HG03064 (cell line): ENCODE measurements around the gene NDUFB2.
"Not testable (repeated sequence)": the region's sequence is repeated elsewhere in the genome, so short reads cannot be mapped to it uniquely, and the experiment has no call there.

Experiments
- ATAC-seq: cut with Tn5 transposase; IDR thresholded peaks from one replicate; pipeline ENCODE4 v1.9.1; 2021; ENCODE audit warnings: low read depth; ENCODE audit not compliant: unreplicated experiment

Gene NDUFB2

DNA sequence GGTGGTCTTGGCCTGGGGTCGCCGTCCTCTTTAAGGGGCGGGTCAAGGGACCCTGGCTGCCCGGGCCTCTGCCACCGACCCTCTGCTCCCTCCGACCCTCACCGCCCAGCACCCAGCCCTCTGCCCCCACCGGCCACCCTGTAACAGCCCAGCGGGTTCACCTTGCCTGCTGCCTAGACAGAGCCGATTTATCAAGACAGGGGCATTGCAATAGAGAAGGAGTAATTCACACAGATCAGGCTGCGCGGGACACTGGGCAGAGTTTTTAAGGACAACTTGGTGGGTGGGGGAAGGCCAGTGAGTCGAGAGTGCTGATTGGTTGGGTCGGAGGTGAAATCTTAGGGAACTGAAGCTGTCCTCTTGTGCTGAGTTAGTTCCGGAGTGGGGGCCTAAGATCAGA is 24.5 kb upstream of the NDUFB2 start:
- ATAC-seq: no peak

- peak; percentile 50 for ATAC-seq
Observed at GRCh38 chr7:140672382-140673062, 24.0 kb upstream of the NDUFB2 start, which contains the start of gene ADCK2. Gene ADCK2 (plus strand): TSS chr7:140672945. CDS start chr7:140673331, 386 bp downstream.

DNA sequence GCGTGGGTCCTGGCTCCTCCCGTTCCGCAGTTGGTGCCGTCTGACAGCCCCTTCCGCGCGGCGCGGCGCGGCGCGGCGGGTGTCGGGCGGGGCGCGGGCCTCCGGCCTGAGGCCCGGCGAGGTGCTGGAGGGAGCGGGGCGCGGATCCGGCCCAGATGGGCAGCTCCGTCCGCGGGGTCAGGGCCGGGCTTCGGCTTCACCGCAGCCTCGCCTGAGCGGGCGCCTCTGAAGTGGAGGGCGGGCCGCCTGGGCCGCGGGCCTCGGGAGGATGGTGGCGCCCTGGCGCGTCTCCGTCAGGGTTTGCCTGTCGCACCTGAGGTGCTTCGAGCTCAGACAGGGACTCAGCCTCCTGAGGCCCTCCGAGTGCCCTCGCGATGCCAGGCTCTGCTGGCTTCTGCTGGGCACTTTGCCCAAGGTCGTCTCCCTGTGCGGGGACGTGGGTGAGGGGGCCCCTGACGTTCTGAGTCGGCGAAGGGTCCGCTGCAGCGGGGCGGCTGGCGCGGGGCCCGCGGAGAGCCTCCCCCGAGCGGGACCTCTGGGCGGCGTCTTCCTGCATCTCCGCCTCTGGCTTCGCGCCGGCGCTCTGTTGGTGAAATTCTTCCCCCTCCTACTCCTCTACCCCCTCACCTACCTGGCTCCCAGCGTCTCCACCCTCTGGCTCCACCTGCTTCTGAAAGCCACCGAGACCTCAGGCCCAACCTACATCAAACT is 23.3 kb upstream of the NDUFB2 start:
- ATAC-seq: peak; percentile 47

DNA sequence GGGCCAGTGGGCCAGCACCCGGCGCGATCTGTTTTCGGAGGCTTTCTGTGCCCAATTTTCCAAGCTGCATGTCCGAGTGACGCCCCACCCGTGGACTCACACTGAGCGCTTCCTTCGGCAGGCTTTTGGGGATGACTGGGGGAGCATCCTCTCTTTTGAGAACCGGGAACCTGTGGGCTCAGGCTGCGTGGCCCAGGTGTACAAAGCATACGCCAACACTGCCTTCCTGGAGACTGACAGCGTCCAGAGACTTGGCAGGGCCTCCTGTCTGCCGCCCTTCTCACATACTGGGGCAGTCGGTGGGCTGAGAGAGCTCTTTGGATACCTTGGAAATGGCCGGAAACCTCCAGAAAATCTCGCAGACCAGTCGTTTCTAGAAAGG is 22.7 kb upstream of the NDUFB2 start:
- no peak for ATAC-seq

- no peak for ATAC-seq
Observed at GRCh38 chr7:140674356-140674800, 22.1 kb upstream of the NDUFB2 start.

DNA sequence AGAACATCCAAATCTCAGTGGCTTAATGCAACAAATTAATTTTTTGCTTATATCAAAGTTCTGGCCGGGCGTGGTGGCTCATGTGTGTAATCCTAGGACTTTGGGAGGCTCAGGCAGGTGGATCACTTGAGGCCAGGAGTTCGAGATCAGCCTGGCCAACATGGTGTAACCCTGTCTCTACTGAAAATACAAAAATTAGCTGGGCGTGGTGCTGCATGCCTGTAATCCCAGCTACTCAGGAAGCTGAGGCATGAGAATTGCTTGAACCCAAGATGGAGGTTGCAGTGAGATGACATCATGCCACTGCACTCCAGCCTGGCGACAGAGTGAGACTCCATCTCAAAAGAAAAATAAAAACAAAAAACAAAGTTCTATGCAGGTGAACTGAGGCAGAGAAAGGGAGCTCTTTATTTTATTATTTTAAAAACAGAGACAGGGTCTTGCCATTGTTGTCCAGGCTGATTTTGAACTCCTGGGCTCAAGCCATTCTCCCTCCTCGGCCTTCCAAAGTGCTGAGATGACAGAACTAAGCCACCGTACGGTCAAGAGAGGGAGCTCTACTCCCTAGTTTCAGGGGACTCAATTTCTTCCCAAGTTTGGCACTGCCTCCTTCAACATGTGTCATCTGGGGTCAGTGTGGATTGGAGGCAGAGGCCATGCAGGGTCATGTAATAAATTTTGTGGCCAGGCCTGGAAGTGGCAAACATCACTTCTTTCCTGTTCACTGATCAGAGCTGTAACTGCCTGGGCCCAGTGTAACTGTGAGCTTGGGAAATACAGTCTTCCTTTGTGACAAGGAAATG is 21.4 kb upstream of the NDUFB2 start:
- ATAC-seq: no peak

DNA sequence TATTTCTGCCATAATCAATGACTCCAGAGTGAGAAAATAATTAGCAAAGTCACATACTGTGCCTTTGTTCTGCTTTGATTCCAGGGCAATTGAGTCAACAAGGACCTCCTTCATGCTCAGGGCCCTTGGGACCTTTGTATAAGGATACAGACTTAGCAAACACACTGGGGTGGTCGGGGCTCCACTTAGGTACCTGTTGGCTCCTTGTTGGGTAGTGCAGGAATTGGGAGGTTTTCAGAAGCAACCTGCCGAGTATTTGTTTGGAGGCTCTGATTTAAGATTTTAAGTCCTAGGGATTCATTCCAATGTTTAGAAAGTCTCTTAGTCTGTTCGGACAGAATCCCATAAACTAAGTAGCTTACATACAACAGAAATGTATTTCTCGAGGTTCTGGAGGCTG is 20.8 kb upstream of the NDUFB2 start:
- no peak for ATAC-seq

- peak; percentile 48 for ATAC-seq
Observed at GRCh38 chr7:140676306-140676705, 20.2 kb upstream of the NDUFB2 start.

DNA sequence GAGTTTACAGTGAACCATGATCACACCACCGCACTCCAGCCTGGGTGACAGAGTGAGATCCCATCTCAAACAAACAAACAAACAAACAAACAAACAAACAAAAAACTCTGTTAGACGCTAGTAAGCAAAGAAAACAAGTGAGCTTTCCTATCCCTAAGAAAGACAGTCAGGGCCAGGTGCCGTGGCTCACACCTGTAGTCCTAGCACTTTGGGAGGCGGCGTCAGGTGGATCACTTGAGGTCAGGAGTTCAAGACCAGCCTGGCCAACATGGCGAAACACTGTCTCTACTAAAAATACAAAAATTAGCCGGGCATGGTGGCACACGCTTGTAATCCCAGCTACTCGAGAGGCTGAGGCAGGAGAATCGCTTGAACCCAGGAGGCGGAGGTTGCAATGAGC is 19.6 kb upstream of the NDUFB2 start:
- ATAC-seq: not testable (repeated sequence)

DNA sequence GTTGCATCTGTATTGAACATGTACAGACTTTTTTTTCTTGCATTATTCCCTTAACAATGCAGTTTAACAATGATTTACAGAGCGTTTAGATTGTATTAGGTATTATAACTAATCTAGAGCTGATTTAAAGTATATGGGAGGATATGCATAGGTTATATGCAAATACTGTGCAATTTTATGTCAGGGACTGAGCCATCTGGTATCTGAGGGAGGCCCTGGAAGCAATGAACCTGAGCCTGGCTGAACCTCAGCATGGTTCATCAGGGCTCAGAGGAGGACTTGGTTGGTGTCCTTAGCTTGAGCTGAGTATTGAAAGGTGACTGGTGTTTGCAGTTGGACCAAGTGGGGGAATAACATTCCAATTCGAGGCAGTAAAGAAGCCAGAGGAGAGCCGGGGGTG is 19.0 kb upstream of the NDUFB2 start:
- ATAC-seq: no peak

DNA sequence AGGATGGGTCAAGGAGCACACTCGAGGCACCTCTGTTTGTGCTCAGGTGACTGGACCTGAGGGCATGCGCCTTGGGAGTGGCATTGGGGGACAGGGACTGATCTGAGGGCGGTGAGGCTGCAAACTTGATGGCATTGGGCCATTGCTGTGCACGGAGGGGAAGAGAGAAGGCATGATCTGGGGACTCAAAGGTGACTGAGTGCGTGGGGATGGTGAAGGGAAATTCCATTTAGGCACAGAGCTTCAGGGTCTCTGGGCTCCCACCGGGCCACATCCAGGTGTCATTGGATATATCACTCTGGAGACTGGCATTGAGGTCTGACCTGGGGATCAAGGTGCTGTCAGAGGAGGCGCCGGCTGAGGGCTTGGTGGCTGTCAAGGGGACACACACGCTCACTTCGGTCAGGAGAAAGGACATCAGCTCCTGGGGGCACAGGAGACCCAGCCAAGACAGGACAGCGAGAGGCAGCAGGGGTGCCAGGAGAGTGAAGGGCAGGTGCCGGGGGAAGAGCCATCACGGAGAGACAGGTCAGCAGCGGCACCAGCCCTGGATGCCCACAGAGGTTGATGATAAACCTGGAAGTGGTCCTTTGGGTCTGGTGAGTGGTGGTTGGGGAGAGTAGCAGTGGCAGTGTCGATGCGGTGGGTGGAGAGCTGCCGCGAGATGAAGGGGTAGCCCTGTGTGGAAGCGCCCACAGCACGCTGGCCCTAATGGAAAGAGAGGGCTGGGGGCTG is 18.3 kb upstream of the NDUFB2 start:
- no peak for ATAC-seq

GRCh38 chr7:140678816-140679130 is 17.7 kb upstream of the NDUFB2 start:
- no peak for ATAC-seq

DNA sequence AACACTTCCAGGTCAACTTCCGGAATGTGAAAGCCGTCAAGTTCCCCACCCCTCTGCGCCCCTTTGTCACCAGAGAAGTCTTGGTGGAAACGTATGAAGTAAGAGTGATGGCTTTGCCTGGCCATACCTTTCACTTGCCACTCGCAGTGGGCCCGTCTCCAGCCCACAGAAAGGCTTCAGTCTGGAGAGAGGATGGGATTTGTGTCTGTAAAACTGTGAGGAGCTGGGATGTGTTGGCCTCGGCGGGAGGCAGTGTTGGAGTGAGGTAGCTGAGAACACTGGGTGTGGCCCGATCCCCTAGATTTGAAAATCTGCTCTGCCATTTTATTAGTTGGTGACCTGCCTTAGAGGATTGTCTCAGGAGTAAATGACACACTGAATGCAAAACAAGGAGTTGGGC is 17.3 kb upstream of the NDUFB2 start:
- ATAC-seq: no peak

DNA sequence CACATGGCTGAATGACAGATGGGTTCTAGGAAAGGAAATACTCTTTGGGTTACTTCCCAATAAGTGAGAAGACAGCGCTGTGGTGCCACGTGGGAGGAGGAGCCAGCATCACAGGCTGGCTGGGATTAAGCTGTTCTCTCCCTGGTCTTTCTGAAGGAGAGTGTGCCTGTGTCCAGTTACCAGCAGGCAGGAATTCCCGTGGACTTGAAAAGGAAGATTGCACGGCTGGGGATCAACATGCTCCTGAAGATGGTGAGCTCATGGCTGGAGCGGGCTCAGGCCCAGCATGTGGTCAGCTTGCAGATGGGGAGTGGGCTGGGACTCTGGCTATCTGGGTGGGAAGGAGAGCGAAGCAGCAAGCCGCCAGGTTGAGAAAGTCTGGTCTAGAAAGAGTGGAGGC is 15.6 kb upstream of the NDUFB2 start:
- ATAC-seq: no peak

DNA sequence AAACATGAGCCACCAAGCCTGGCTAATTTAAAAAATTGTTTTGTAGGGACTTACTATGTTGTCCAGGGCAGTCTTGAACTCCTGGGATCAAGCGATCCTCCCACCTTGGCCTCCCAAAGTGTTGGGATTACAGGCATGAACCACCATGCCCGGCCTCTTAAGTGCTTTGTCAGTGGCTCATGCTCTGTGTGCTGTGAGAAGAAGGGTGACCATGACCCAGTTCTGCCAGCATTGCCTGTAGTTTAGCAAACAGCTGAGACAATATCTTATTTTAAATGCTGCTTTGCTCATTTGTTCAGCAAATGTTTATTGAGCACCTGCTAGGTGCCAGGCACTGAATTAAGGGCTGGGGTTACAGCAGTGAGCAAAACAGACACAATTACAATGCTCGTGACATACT is 14.7 kb upstream of the NDUFB2 start:
- no peak for ATAC-seq

DNA sequence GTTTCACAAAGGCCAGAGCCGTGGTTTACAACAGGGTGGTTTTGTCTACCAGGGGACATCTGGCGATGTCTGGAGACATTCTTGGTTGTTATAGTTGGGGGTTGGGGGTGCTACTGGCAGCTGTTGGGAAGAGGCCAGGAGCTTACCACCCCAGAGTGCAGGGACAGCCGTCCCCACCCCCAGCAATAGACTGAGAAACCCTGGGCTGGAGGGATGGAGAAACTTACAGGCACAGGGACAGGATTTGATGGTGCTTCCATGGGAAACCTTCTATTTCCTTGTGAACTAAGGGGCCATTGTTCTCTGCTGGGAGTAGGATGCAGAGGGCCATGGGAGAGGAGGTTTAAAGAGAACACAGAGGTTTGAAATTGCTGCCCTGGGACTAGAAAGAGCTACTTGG is 12.9 kb upstream of the NDUFB2 start:
- no peak for ATAC-seq

DNA sequence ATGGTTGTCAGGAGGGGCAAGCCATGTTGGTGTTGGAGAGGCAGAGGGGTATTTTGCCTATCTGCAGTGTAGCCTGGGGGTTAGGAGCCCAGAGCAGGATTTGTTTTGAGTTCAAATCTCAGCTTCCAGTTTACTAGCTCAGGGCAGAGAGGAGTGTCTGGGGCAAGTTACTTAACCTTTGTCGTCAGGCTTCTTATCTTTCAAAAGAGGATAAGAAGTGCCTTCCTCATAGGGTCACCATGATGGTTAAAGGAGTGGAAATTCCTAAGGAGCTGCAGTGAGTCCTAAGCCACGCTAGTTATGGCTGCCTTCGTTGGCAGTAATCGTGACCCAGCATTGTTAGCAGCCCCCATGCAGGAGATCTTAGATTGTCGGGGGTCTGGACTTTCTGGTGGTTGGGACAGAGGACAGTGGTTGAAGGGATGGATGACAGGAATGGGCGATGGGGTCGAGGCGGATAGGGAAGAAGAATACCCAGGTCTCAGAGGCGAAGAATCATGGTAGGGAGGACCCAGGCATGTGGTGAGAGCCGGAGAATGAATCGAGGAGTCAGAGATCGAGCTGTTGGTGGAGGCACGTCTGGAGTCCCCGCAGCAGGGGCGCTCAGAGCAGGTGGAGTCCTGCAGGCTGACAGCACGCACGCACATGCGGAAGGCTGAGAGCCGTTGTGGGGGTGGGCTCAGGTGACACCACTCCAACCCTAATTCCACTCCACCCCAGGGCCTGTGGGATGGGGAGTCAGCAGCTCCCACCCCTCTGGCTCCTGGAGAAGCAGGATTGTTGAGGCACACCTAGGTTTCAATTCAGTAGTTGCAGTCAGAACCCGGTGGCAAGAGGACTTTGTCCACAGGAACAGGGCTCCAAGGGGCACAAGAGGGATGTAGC is 12.2 kb upstream of the NDUFB2 start:
- ATAC-seq: no peak

GRCh38 chr7:140685407-140686087 is 11.0 kb upstream of the NDUFB2 start:
- no peak for ATAC-seq

GRCh38 chr7:140686921-140687320 is 9.6 kb upstream of the NDUFB2 start:
- ATAC-seq: no peak
